Activated CD4-positive, alpha-beta T cell treated with anti-CD3 and anti-CD28 coated beads for 36 hours (primary cell): ENCODE measurements around the gene PCCA. TPM values are rescaled to one million over a fixed set of nuclear protein-coding genes. Genes with fewer than 3 reads are reported as not detected.
"Not testable (repeated sequence)": the region's sequence is repeated elsewhere in the genome, so short reads cannot be mapped to it uniquely, and the experiment has no call there.

Experiments used
- ATAC-seq: fragments of 200-7000 bp; cut with Tn5 transposase; one replicate; pipeline ENCODE4 v1.10.0; 2021; ENCODE audit warnings: mild to moderate bottlenecking, moderate library complexity
- CTCF ChIA-PET: fragments of 350-600 bp; sonication (Branson Sonifier 250); formaldehyde crosslinking; loops from one replicate; lab custom pipeline; 2021; ENCODE audit warnings: antibody characterized with exemption; lab: Charles Lee
- POLR2A ChIA-PET: fragments of 350-600 bp; sonication (Branson Sonifier 250); formaldehyde crosslinking; loops from one replicate; lab custom pipeline; 2021; ENCODE audit warnings: antibody characterized with exemption, inconsistent platforms; lab: Charles Lee
- DNase-seq: peaks from one replicate; pipeline ENCODE4 v3.0.0-alpha.2; 2020
- H3K27ac Mint-ChIP-seq: one replicate; pipeline ENCODE4 v1.8.0; 2021; ENCODE audit warnings: mixed read lengths
- H3K27me3 Mint-ChIP-seq: one replicate; pipeline ENCODE4 v1.8.0; 2021; ENCODE audit warnings: mixed read lengths
- H3K36me3 Mint-ChIP-seq: one replicate; pipeline ENCODE4 v1.8.0; 2021; ENCODE audit warnings: low read depth, mixed read lengths
- H3K4me1 Mint-ChIP-seq: one replicate; pipeline ENCODE4 v1.8.0; 2021; ENCODE audit warnings: mixed read lengths
- H3K4me3 Mint-ChIP-seq: one replicate; pipeline ENCODE4 v1.8.0; 2021; ENCODE audit warnings: mild to moderate bottlenecking, moderate library complexity, mixed read lengths
- H3K9me3 Mint-ChIP-seq: one replicate; pipeline ENCODE4 v1.8.0; 2021; ENCODE audit warnings: low read depth, mixed read lengths
- intact Hi-C, 2 experiments: fragments of 100-400 bp; cut with DNase I in 1 of 2; cut with micrococcal nuclease in 1 of 2; formaldehyde crosslinking; loops; one replicate each; pipeline versions ENCODE4 v1.14.2 to v1.15.1; 2022 to 2024; cut with DNase I, micrococcal nuclease
- total RNA-seq, 2 experiments: library from RNA; stranded (reverse); gene quantifications; one replicate each; pipeline ENCODE4 v1.2.3, GENCODE V29; 2021

PCCA gene
- total RNA-seq, 2 experiments from 2014 or later, result 5.8 to 7.3 TPM

DNA sequence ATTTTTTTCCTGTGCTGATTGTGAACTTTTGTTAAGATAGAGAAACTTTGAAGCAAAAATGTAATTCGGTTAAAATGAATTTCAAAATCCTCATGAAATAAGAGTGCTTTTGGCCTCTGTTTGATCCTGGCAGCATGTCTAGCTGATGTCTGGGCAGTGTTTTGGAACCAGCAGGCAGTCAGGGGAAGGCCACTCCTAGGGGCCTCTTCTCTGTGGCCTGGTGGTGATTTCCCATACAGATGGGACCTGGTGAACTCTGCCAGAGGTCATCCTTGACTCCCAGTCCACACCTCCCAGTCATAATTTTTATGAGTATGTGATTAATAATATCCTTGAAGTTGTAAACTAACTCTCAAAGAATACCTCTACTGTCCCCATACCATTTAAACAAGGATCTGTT, 226.6 kb downstream of the PCCA start:
- H3K36me3 Mint-ChIP-seq, result peaks cover 12% of the 10 kb centered on the region
- intact Hi-C loops, result no loop called here
- ChIA-PET CTCF (no interaction called here), POLR2A (no interaction called here)
- no peak for ATAC-seq
- no peaks in the 10 kb centered on the region for H3K4me1 Mint-ChIP-seq
- peaks cover 7% of the 10 kb centered on the region for H3K9me3 Mint-ChIP-seq
- no peak for DNase-seq
- no peaks in the 10 kb centered on the region for H3K27me3 Mint-ChIP-seq
- no peak overlapping the region for H3K27ac Mint-ChIP-seq
- H3K4me3 Mint-ChIP-seq, result no peak overlapping the region

DNA sequence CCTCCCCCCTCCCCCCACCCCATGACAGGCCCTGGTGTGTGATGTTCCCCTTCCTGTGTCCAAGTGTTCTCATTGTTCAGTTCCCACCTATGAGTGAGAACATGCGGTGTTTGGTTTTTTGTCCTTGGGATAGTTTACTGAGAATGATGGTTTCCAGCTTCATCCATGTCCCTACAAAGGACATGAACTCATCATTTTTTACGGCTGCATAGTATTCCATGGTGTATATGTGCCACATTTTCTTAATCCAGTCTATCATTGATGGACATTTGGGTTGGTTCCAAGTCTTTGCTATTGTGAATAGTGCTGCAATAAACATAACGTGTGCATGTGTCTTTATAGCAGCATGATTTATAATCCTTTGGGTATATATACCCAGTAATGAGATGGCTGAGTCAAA, 229.6 kb downstream of the PCCA start:
- H3K27me3 Mint-ChIP-seq, H3K27ac Mint-ChIP-seq, intact Hi-C loops, H3K9me3 Mint-ChIP-seq, ATAC-seq, POLR2A ChIA-PET, DNase-seq, H3K4me1 Mint-ChIP-seq, H3K4me3 Mint-ChIP-seq, CTCF ChIA-PET: not testable (repeated sequence)
- peaks cover 15% of the 10 kb centered on the region for H3K36me3 Mint-ChIP-seq

DNA sequence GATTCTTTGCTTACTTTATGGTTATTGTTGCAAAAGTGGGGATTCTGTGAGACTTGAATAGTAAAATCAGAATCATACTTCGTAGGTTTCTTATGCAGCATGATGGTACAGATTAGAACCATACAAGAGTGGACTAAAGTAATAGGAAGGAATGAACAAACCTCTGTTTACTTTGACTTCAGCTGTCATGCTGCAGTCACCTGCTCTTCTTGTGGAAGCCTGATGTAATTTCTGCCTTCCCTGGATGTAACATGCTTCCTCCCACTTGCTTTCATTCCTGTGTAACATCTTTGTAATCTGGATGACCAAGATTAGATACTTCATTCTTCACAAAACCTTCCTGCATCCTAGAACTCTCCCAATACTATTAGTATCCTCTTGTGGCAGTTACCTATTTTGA, 235.0 kb downstream of the PCCA start:
- Mint-ChIP-seq H3K27me3 (no peaks in the 10 kb centered on the region), H3K36me3 (peaks cover 9% of the 10 kb centered on the region), H3K27ac (no peak overlapping the region), H3K4me3 (no peak overlapping the region), H3K9me3 (peaks cover 5% of the 10 kb centered on the region), H3K4me1 (no peaks in the 10 kb centered on the region)
- ATAC-seq, result no peak
- POLR2A ChIA-PET, result no interaction called here
- CTCF ChIA-PET, result interaction anchor here (0.6 to 1.3 kb wide), 2 partner anchors 251 to 405 kb away, joined by 3 to 5 read pairs; no protein-coding TSS in a partner anchor
- DNase-seq, result no peak
- intact Hi-C loops, result no loop called here

- Mint-ChIP-seq H3K27ac (no peak overlapping the region), H3K9me3 (peaks cover 9% of the 10 kb centered on the region), H3K36me3 (peaks cover 7% of the 10 kb centered on the region), H3K4me3 (no peak overlapping the region), H3K4me1 (no peaks in the 10 kb centered on the region), H3K27me3 (no peaks in the 10 kb centered on the region)
- POLR2A ChIA-PET, result no interaction called here
- CTCF ChIA-PET, result no interaction called here
- intact Hi-C loops, result no loop called here
- ATAC-seq (no peak), DNase-seq (no peak)
Observed at GRCh38 chr13:100330662-100331061, 241.8 kb downstream of the PCCA start.

GRCh38 chr13:100333141-100333540, 244.2 kb downstream of the PCCA start:
- no peak overlapping the region for H3K27ac Mint-ChIP-seq
- intact Hi-C loops, result no loop called here
- peaks cover 9% of the 10 kb centered on the region for H3K9me3 Mint-ChIP-seq
- peaks cover 7% of the 10 kb centered on the region for H3K36me3 Mint-ChIP-seq
- no peaks in the 10 kb centered on the region for H3K27me3 Mint-ChIP-seq
- no peaks in the 10 kb centered on the region for H3K4me1 Mint-ChIP-seq
- ATAC-seq (no peak), DNase-seq (no peak)
- H3K4me3 Mint-ChIP-seq, result no peak overlapping the region
- CTCF ChIA-PET, result no interaction called here
- POLR2A ChIA-PET, result no interaction called here

GRCh38 chr13:100334214-100334613, 245.3 kb downstream of the PCCA start:
- H3K27me3 Mint-ChIP-seq, result no peaks in the 10 kb centered on the region
- no peak for ATAC-seq
- no peak for DNase-seq
- no peak overlapping the region for H3K4me3 Mint-ChIP-seq
- H3K27ac Mint-ChIP-seq, result no peak overlapping the region
- ChIA-PET POLR2A (no interaction called here), CTCF (no interaction called here)
- intact Hi-C loops, result no loop called here
- peaks cover 9% of the 10 kb centered on the region for H3K9me3 Mint-ChIP-seq
- no peaks in the 10 kb centered on the region for H3K4me1 Mint-ChIP-seq
- H3K36me3 Mint-ChIP-seq, result peaks cover 7% of the 10 kb centered on the region

- Mint-ChIP-seq H3K9me3 (peaks cover 9% of the 10 kb centered on the region), H3K27ac (no peak overlapping the region), H3K4me3 (no peak overlapping the region), H3K4me1 (peaks cover 14% of the 10 kb centered on the region), H3K36me3 (peaks cover 7% of the 10 kb centered on the region), H3K27me3 (no peaks in the 10 kb centered on the region)
- ChIA-PET CTCF (no interaction called here), POLR2A (interaction anchor here (0.6 kb wide), 1 partner anchor 619 kb away, joined by 7 read pairs; no protein-coding TSS in a partner anchor)
- no peak for ATAC-seq
- intact Hi-C loops, result no loop called here
- no peak for DNase-seq
Observed at GRCh38 chr13:100336795-100337516, 248.1 kb downstream of the PCCA start.

- peaks cover 9% of the 10 kb centered on the region for H3K9me3 Mint-ChIP-seq
Observed at GRCh38 chr13:100338275-100338674, 249.4 kb downstream of the PCCA start.

DNA sequence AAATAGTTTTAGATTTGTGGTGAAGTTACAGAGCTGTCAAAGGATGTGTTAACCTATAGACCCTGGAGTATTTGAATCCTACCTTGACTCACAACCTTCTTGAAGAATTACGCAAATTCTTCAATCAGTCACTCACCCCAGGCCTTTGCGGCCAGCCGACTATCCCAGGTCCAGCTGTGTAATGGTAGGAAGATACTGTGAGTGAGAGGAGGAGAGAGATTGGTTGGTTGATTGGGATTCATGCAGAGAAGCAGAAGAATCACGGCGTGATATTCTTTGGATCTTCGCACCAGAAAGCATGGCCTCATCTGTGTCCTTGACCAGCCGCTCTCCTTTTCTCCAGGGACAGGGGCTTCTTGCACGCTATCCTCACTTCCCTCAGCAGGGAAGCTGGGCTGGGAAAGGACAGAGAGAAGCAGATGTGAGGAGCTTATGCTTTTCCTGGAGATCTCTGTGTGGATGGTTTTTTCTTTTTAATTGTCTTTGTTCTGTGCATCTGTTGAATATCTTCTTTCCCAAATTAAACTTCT, 250.6 kb downstream of the PCCA start:
- CTCF ChIA-PET, result no interaction called here
- DNase-seq (no peak), ATAC-seq (no peak)
- peaks cover 1% of the 10 kb centered on the region for H3K36me3 Mint-ChIP-seq
- H3K27ac Mint-ChIP-seq, result no peak overlapping the region
- POLR2A ChIA-PET, result no interaction called here
- peaks cover 14% of the 10 kb centered on the region for H3K4me1 Mint-ChIP-seq
- peaks cover 4% of the 10 kb centered on the region for H3K9me3 Mint-ChIP-seq
- no peak overlapping the region for H3K4me3 Mint-ChIP-seq
- no peaks in the 10 kb centered on the region for H3K27me3 Mint-ChIP-seq
- intact Hi-C loops, result no loop called here

More at GRCh38 chr13:100338275-100338674, 249.4 kb downstream of the PCCA start:
- ChIA-PET CTCF (no interaction called here), POLR2A (no interaction called here)
- Mint-ChIP-seq H3K4me1 (peaks cover 14% of the 10 kb centered on the region), H3K4me3 (no peak overlapping the region), H3K36me3 (peaks cover 7% of the 10 kb centered on the region), H3K27ac (no peak overlapping the region), H3K27me3 (no peaks in the 10 kb centered on the region)
- intact Hi-C loops, result no loop called here
- DNase-seq, result no peak
- ATAC-seq, result no peak

DNA sequence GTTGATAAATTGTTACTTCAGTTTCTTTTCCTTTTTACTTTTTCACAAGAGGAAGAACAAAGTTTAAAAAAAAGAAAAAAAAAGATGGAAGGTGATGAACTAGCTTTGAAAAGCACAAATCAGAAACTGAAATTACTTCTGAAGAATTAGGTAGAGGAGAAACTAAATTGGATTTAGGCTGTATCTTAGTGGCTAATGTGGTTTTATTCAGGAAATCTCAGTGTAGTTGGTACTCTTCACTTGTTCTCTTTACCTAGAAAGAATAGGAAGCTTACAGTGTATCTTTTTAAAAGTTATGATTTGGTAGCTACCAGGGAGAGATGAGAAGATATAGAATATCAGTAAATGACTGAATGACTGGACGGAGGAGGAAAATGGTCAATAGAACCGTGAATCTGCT, 252.0 kb downstream of the PCCA start:
- intact Hi-C loops, result no loop called here
- POLR2A ChIA-PET, result no interaction called here

GRCh38 chr13:100341327-100341726, 252.4 kb downstream of the PCCA start:
- H3K27me3 Mint-ChIP-seq, result no peaks in the 10 kb centered on the region
- H3K27ac Mint-ChIP-seq, result no peak overlapping the region
- intact Hi-C loops, result no loop called here
- DNase-seq (no peak), ATAC-seq (no peak)
- peaks cover 2% of the 10 kb centered on the region for H3K9me3 Mint-ChIP-seq
- H3K36me3 Mint-ChIP-seq, result no peaks in the 10 kb centered on the region
- no peak overlapping the region for H3K4me3 Mint-ChIP-seq
- H3K4me1 Mint-ChIP-seq, result peaks cover 14% of the 10 kb centered on the region
- CTCF ChIA-PET, result no interaction called here
- POLR2A ChIA-PET, result no interaction called here

More for the DNA sequence above, 252.0 kb downstream of the PCCA start:
- Mint-ChIP-seq H3K36me3 (no peaks in the 10 kb centered on the region), H3K27ac (no peak overlapping the region), H3K27me3 (no peaks in the 10 kb centered on the region), H3K4me1 (peaks cover 14% of the 10 kb centered on the region), H3K9me3 (no peaks in the 10 kb centered on the region), H3K4me3 (no peak overlapping the region)
- ATAC-seq (no peak), DNase-seq (no peak)
- CTCF ChIA-PET, result no interaction called here

GRCh38 chr13:100344544-100344943, 255.7 kb downstream of the PCCA start:
- Mint-ChIP-seq H3K36me3 (no peaks in the 10 kb centered on the region), H3K4me1 (peaks cover 14% of the 10 kb centered on the region), H3K4me3 (no peak overlapping the region), H3K27me3 (no peaks in the 10 kb centered on the region), H3K9me3 (peaks cover 2% of the 10 kb centered on the region), H3K27ac (no peak overlapping the region)
- intact Hi-C loops, result no loop called here
- CTCF ChIA-PET, result no interaction called here
- DNase-seq, result no peak
- ATAC-seq, result no peak
- POLR2A ChIA-PET, result no interaction called here
